GM23248 (cell line): Measurements from ENCODE around the gene UQCRHL.

ENCODE experiments used
- EZH2 ChIP-seq: fragments of 200-600 bp; sonication (generic); IDR thresholded peaks from 2 replicates; pipeline ENCODE4 v1.6.1; 2018; ENCODE audit warnings: antibody characterized with exemption, mild to moderate bottlenecking; ENCODE audit not compliant: insufficient read depth, poor library complexity, severe bottlenecking
- EZH2phosphoT487 ChIP-seq: fragments of 200-600 bp; sonication (generic); IDR thresholded peaks from 2 replicates; pipeline ENCODE4 v1.6.1; 2018; ENCODE audit warnings: antibody characterized with exemption, moderate library complexity, mild to moderate bottlenecking, low read depth; ENCODE audit not compliant: insufficient read depth

- TF ChIP-seq EZH2 (no peak), EZH2phosphoT487 (no peak)
Observed at GRCh38 chr1:15786581-15786980, 20.9 kb downstream of the UQCRHL start.
